Inflammatory macrophage treated with lipopolysaccharide for 4 hours (primary cell): ENCODE data around the gene IL20RA.
"Not testable (repeated sequence)": the region's sequence is repeated elsewhere in the genome, so short reads cannot be mapped to it uniquely, and the experiment has no call there.

Source experiments
- DNase-seq: peaks from one replicate; pipeline ENCODE4 v3.0.0-alpha.2; 2020

Gene IL20RA

DNA sequence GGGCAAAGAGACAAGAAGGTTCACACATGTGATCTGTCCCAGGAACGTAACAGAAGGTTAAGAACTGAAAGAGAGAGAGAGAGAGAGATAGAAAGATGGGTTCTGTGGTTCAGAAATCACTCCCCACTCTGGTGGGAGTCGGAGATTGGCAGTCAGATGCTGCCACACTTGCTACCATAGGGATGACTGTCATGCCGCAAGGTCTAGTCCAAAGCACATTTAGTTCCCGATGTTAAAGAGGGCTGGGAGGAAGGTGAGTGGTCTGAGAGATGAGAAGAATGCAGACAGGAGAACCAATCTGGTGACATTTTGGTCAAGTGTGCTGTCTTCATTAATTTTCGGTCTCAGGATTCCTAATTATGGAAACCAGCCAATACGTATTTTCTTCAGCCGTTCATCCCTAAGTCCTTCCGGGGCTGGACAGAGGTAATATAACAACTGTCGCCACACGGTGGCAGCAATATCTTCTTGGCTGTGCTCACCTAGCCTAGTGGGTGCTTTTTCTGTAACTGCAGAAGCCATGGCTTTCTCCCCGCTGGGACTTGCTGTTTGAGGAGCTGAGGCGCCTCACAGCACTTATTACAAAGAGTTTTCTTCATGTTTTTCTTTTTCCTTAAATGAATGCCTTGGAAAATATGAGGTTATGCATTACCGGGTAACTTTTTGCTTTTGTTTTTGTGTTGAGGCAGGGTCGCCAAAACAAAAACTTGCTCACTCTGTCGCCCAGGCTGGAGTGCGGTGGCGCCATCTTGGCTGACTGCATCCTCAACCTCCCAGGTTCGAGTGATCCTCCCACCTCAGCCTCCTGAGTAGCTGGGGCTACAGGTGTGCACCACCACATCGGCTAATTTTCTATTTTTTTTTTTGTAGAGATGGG lies 76.7 kb downstream of the IL20RA start:
- DNase-seq: peak; percentile 52

DNA sequence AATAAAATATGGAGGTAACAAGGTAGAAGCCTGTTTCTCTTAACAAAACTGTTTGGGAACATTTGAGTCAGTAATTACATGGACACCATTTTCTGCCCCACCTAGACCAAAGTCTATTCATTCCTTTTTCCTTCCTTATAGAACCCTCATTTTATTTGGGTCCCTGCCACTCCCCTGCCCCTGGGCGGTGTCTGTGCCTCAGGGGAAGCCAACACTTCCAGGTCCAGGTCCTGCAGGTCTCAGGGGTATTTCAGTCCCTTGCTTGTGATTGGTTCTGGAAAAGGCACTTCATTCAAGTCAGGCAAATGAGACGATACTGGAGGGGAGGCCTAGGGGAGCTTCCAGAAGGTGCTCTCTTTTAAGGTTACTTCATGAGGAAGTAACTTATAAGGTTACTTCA lies 80.4 kb downstream of the IL20RA start:
- no peak for DNase-seq

DNA sequence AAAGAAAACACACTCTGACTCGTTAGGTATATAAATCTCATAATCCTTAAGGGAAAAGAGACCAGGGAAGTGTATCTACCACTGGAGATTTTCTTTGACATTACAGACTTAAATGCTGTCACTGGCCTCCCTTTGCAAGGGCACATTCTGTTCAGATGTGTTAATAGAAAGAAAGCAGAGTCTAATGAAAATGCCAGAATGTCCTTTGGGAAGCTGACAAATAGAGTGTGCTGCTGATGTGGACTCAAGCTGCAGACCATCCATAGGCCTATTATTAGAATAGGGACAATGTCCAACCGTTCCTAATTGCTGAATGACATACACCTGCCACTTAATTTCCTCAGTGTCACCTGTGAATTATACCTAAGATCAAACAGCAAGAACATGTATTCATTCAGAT lies 81.5 kb downstream of the IL20RA start:
- DNase-seq: no peak

DNA sequence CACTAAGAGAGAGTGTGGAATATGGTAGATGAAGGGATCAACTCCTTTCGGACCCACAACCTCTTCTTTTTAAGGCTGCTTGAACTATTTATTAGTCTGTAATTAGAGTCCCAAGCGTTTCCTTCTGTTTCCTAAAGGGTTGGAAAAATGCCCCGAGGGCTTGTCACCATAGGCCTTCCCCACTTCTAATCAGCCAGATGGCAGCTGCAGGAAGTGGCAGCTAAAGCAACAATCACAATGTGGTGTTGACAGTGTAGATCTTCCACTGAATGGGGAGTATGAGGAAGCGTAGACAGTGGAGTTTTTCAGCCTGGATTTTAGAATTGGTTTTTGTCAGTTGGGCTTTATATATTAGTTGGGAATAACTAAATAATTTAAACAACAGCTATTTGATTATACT lies 82.1 kb downstream of the IL20RA start:
- no peak for DNase-seq

DNA sequence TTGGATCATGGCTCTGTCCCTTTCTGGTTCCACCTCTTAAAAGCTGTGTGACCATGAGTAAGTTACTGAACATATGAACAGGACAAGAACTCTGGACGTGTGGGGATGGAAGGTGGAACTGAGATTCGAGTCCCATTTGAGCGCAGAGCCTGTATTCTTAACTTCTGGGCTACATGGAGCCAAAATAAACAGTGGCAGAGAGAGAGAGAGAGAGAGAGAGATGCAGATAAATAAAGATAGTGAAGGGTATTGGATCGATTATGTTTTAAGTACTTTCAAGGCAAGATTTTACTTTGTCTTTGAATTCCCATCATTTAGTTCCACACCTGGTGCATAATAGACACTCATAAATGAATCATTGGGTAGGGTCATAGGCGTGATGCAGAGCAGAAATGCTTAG lies 82.9 kb downstream of the IL20RA start:
- DNase-seq: no peak

DNA sequence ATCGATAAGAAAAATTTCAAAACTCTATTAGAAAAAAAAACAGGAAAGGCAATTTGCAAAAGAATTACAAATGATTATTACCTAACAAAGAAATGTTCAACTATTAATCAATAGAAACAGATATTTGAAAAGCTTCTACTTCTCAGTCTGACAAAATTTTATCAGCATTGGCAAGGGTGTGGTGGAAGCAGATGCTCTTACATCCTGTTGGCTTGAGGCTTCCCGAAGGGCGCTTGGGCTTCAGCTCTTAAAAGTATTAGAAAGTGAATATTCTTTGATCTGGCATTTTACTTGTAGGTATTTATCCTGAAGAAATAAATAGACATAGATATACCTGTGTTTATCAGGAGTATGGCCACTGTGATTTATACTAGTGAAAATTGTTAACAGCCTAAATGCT lies 84.0 kb downstream of the IL20RA start:
- no peak for DNase-seq

DNA sequence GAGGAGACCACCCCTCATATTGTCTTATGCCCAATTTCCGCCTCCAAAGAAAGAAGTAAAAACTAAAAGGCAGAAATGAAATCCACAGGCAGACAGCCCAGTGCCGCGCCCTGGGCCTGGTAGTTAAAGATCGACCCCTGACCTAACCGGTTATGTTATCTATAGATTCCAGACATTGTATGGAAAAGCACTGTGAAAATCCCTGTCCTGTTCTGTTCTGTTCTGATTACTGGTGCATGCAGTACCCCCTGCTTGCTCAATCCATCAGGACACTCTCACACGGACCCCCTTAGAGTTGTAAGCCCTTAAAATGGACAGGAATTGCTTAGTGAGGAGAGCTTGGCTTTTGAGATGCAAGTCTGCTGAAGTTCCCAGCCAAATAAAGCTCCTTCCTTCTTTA lies 84.8 kb downstream of the IL20RA start:
- not testable (repeated sequence) for DNase-seq

DNA sequence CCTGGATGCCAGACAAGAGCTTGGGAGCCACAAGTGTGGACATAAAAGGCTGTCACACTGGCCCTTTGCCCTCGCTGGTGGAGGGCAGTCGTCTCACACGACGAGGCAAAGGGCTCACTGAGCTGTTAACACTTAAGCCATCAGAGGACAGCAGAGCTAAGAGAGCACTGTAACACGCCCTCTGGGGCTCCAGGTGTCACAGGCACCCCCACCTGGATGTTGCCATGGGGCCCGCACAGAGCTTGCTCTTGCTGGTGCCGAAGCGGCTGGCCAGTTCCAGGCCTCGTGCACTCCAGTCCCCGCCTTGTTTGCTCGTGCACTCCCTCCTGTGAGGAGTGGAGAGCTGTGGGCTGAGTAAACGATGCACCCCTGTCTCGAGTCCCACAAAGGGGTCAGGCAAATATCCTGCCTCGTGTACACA lies 85.3 kb downstream of the IL20RA start:
- no peak for DNase-seq

DNA sequence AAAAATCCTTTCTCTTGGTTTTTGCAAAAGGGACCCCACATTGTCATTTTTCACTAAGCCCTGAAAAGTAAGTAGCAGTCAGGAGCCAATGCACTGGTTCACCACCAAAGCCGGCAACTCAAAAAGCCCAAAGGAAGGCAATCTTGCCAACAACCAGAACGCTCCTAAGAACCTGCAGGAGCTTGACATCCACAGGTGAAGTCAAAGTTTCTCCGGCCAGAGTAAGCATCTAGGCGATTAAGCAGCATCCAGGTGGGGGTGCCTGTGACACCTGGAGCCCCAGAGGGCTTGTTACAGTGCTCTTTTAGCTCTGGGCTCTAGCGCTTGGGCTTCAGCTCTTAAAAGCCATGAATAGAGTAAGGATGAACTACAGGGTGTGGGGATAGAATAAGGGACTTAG lies 86.6 kb downstream of the IL20RA start:
- DNase-seq: no peak

DNA sequence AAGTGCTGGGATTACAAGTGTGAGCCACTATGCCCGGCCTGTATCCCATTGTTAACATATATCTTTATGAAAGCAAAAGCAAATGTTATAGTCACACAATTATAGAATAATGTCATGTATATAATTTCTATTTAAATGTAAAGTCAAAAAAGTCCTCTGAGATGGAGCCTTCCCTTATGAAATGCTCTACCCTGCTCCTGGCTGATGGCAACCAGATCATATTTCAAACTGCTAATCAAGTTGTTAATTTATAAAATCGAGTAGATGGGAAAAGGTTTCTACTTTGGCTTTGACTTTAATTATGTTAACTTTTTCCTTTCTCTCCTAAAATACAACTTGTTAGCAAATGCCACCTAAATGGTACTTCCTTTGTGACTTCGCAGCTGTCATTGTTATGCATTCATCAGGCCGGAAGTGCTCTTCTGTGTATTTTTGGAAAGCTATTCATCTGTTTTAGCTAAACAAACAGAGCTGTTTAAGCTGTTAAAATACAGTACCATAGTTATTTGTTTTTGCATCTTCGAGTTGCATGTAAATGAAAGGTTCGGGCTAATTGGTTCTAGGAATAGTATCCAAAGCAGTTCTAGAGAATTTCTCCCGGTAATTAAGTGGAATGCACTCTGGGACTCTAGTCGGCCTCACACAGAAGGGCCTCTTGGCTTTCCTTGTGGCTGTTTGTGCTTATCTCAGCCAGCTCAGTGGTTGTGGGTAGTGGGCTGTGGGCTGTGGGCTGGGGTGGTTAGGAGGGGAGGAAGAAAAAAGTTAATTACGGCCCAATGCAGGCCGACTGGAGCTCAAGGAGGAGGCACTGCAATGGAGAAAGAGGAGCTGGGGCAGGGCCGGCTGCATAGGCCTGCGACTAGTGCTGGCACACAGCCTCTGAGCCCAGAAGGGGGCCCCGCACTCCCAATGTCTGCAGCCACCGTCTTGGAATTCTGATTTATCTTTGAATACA lies 87.9 kb downstream of the IL20RA start:
- DNase-seq: no peak

DNA sequence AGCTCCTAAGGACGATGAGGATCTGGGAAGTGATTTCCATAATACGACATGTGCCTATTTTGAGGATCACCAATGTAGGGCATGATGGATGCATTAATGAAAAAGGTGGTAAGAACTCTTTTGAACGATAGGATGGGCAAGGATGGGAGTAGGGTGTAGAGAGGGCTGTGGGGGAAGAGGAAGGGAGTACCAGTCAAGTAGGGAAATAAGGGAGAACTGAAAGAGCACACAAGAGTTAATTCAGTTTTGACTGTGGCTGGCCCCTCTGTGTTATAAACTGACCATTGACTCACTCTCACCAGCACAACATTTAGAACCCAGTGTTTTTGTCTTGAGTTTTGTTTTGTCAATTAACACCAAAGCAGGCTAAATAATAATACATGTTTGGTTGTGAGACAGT lies 89.6 kb downstream of the IL20RA start:
- DNase-seq: no peak

DNA sequence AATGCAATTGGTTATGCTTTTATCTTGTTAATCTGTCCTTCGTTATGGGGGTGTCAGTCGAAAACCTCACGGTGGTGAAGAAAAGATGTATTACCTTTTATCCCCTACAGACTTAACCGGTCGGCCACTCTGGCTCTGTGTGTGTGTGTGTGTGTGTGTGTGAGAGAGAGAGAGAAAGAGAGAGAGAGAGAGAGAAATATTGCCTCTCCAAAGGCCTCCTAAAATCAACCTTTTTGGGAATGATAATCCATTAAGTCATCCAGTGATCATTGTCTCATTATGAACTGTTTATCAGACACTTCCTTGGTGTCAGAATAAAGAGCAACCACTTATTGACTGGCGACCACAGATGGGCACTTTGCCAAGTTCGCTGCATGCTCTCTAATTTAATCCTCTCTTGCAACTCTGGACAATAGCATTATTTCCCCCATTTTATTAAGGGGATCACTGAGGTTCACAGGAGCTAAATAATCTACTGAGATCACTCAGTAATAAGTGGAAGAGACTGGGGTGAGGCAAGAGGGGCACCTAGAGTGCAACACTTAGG lies 92.0 kb downstream of the IL20RA start:
- DNase-seq: no peak

DNA sequence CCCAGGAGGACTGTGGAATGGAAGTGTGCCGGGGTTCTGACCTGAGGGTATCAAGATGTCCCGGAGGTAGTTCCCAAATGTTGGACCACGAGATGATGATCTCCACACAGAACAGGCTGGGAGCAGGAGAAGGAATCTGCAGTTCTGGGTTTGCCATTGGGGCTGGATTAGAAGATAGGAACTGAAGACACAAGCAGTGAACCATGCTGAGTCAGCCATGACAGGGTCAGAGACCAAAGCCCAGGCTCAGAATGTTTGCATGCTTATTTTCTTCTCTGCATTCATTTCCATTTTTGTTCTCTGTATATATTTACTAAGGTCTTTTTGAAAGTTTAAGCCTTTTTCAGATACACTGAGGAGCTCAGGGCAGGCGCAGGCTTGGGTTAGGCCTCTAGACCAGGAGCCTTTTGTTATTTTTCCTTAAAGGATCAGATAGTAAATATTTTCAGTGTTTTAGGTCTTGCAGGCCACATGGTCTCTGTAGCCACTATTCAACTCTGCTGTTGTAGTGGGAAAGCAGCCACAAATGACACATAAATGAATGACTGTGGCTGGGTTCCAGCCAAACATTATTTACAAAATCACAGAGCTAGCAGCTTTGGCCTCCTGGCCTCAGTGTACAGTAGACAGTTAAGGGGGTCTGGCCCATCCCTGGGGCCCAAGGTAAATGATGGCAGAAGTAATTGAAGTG lies 94.2 kb downstream of the IL20RA start:
- no peak for DNase-seq
